Measurements from ENCODE around the gene ZMYND12.

GRCh38 chr1:42431514-42431913 lies 24.3 kb downstream of the ZMYND12 start:
- TF ChIP-seq REST (IDR thresholded peaks at IDR 0.05; ENCODE audit: insufficient read depth in 1 of 2, low read depth in 2 of 2, low read length in 2 of 2) (no peak), POLR2AphosphoS5 (IDR thresholded peaks at IDR 0.05; ENCODE audit: low read depth, low read length) (no peak), SIN3A (IDR thresholded peaks at IDR 0.05; ENCODE audit: borderline replicate concordance, insufficient read depth, low read length) (no peak), TAF1 (IDR thresholded peaks at IDR 0.05; ENCODE audit: borderline replicate concordance, insufficient read depth, low read length) (no peak)
